Measurements from ENCODE around the gene PRXL2B. TPM values are rescaled to one million over a fixed set of nuclear protein-coding genes. Genes with fewer than 3 reads are reported as not detected.

Gene PRXL2B
- total RNA-seq, 1 donor = 15.5 TPM

DNA sequence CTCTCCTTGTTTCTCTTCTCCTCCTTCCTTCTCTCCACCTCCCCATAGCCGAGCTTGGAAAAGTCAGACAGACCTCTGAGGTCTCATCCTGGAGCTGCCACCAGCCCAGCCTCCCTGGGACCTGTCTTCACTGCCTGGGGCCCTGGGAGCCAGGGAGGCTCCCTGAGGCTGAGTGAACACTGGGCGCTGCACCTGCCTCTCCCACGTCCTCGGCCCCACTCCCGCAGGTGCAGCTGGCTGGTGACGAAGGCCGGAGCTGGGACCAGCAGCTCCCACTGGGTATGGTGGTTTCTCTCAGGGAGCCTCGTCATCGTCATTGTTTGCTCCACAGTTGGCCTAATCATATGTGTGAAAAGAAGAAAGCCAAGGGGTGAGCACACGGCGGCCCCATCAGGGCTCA is 25.1 kb upstream of the PRXL2B start:
- H3K4me3 ChIP-seq (ENCODE audit: low read depth, low read length) = no peak overlapping the region
- no peak for DNase-seq (ENCODE audit: low read depth)
- TF ChIP-seq, protein P1, sequence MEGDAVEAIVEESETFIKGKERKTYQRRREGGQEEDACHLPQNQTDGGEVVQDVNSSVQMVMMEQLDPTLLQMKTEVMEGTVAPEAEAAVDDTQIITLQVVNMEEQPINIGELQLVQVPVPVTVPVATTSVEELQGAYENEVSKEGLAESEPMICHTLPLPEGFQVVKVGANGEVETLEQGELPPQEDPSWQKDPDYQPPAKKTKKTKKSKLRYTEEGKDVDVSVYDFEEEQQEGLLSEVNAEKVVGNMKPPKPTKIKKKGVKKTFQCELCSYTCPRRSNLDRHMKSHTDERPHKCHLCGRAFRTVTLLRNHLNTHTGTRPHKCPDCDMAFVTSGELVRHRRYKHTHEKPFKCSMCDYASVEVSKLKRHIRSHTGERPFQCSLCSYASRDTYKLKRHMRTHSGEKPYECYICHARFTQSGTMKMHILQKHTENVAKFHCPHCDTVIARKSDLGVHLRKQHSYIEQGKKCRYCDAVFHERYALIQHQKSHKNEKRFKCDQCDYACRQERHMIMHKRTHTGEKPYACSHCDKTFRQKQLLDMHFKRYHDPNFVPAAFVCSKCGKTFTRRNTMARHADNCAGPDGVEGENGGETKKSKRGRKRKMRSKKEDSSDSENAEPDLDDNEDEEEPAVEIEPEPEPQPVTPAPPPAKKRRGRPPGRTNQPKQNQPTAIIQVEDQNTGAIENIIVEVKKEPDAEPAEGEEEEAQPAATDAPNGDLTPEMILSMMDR (IDR thresholded peaks at IDR 0.05; ENCODE audit: insufficient read depth, low read length) = no peak

DNA sequence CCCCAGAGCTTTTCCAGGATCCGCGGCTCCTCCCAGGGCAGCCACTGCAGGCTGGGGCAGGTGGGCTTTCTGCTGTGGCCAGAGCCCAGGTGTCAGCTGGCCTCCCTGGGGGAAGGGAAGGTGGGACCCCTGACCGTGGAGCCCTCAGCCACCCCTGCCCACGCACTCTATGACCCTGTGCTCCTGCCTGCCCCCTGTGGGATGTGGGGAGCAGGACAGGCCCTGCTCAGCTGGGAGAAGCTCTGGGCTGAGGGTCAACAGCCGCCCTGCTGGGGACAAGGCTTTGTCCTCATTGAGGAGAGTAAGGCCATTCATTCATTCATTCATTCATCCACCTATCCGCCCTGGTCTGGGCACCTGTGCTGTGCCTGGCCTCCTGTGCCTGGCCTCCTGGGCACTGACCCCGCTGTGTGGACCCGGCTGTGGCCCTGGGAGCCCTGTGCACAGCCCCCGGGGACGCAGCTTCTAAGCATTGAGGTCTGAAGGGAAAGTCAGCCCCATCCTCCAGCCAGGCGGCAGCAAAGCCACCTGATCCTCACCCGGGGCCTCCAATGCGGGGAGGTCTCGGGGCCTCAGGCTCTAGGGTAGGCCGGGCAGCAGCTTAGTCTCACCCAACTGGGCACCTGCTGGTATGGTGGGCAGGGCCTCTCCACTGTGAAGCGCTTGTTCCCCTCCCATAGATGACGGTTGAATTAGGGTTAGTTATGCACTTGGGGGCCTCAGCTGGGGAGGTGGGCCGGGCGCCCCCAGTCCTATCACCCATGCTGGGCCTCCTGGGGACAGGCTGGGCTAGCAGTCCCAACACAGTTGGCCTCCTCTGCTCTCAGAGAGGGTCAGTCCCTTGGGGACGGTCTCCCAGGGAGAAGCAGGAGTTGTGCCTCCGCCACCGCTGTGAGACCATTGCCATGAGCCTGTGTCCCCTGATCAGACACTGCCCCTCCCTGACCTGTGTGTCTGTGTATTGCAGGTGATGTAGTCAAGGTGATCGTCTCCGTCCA is 24.4 kb upstream of the PRXL2B start:
- DNase-seq (ENCODE audit: low read depth) = no peak

DNA sequence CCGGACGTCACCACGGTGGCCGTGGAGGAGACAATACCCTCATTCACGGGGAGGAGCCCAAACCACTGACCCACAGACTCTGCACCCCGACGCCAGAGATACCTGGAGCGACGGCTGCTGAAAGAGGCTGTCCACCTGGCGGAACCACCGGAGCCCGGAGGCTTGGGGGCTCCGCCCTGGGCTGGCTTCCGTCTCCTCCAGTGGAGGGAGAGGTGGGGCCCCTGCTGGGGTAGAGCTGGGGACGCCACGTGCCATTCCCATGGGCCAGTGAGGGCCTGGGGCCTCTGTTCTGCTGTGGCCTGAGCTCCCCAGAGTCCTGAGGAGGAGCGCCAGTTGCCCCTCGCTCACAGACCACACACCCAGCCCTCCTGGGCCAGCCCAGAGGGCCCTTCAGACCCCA is 23.4 kb upstream of the PRXL2B start:
- H3K4me3 ChIP-seq (ENCODE audit: low read depth, low read length) = no peak overlapping the region
- DNase-seq (ENCODE audit: low read depth) = no peak
- TF ChIP-seq, protein P1 (IDR thresholded peaks at IDR 0.05; ENCODE audit: insufficient read depth, low read length) = no peak

More for the DNA sequence above, 24.4 kb upstream of the PRXL2B start:
- no peak overlapping the region for H3K4me3 ChIP-seq (ENCODE audit: low read depth, low read length)
- TF ChIP-seq, protein P1 (IDR thresholded peaks at IDR 0.05; ENCODE audit: insufficient read depth, low read length) = peak; percentile 53

DNA sequence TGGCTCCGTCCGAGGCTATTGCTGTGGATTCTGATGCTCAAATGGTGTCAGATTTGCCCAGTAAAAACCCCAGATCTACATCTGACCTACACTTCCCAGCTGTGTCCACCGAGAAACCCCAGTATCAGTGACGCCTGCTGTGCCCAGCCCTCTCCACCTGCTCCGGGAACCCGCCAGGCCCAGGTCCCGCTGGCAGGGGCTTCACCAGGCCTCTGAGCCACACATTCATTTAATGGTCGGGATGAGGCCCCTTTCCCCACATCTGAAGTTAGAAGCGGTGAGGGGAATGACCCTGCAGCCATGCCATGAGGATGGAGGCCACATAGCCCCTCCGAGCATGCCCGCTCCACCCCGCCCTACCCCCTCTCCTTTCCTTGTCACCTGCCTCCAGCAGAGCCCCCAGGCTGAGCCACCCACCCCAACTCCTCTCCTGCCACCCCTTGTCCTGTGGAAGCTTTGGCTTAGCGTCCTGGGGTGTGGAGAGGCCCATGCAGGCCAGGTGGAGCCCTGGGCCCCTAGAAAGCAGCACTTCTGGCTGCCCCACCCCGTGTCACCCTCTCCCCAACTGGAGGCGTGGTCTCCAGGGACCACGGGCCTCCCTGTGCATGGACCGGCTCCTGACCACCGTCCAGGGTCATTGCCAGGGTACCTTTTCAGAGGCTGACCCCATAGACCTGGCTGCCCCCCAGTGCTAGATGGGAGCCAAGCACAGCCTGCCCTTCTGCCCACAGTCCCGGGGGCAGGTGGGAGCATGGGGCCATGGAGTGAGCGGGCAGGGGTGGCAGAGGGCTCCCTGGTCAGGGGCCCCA is 22.4 kb upstream of the PRXL2B start:
- TF ChIP-seq, protein P1 (IDR thresholded peaks at IDR 0.05; ENCODE audit: insufficient read depth, low read length) = no peak
- no peak for DNase-seq (ENCODE audit: low read depth)
- no peak overlapping the region for H3K4me3 ChIP-seq (ENCODE audit: low read depth, low read length)

DNA sequence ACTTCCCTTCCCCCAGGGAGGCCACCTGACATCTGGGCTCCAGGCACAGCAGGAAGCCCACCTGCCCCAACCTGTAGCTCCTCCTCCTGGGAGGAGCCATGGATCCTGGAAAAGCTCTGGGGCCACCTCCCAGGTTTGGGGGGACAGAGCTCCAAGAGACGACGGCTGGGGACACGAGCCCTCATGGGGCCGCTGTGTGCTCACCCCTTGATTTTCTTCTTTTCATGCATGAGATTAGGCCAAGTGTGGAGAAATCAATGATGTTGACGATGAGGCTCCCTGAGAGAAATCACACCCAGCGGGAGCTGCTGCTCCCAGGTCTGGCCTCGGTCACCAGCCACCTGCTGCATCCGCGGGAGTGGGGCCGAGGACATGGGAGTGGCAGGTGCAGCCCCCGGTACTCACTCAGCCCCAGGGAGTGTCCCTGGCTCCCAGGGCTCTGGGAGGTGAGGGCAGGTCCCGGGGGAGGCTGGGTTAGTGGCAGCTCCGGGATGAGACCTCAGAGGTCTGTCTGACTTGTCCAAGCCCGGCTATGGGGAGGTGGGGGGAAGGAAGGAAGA is 21.7 kb upstream of the PRXL2B start:
- H3K4me3 ChIP-seq (ENCODE audit: low read depth, low read length) = no peak overlapping the region
- TF ChIP-seq, protein P1 (IDR thresholded peaks at IDR 0.05; ENCODE audit: insufficient read depth, low read length) = no peak
- no peak for DNase-seq (ENCODE audit: low read depth)
